ENCODE measurements around the gene MPP1.

The MPP1 gene

DNA sequence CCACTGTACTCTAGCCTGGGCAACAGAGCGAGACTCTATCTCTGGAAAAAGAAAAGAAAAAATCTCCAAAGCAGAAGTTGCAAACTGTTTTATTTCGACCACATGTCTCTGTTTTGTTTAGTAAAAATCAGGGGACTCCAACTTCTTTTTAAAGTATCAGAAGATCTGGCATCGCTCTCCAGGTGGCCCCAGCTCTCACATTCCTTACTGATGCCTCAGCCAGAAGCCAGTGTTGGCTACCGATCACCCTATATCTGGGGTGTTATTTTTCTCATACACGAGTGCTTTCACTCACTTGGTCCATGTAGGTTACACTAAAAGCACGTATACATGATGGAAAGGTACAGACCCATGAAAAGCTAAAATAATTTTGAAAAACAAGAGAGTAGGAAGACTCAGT, 8.3 kb downstream of the MPP1 start:
- H3K27ac ChIP-seq = no peak overlapping the region

DNA sequence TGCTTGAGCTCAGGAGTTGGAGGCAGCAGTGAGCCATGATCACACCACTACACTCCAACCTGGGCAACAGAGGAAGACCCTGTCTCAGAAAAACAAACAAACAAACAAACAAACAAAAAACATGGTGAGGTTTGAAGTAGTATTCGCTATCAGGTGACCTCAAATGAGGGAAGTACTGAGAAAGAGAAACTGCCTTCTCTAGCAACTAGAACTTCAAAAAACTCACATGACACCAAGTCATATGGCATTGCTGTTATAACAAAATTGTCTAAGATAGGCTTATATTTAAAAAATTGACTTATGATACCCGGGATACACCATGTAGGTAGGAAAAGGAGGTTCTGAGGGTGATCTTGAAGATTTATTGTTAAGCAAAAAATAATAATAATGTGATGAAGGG, 10.3 kb downstream of the MPP1 start:
- H3K27ac ChIP-seq = no peak overlapping the region
- TF ChIP-seq, protein P1, sequence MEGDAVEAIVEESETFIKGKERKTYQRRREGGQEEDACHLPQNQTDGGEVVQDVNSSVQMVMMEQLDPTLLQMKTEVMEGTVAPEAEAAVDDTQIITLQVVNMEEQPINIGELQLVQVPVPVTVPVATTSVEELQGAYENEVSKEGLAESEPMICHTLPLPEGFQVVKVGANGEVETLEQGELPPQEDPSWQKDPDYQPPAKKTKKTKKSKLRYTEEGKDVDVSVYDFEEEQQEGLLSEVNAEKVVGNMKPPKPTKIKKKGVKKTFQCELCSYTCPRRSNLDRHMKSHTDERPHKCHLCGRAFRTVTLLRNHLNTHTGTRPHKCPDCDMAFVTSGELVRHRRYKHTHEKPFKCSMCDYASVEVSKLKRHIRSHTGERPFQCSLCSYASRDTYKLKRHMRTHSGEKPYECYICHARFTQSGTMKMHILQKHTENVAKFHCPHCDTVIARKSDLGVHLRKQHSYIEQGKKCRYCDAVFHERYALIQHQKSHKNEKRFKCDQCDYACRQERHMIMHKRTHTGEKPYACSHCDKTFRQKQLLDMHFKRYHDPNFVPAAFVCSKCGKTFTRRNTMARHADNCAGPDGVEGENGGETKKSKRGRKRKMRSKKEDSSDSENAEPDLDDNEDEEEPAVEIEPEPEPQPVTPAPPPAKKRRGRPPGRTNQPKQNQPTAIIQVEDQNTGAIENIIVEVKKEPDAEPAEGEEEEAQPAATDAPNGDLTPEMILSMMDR (conservative IDR thresholded peaks at IDR 0.05) = no peak
- TF ChIP-seq ZFX (IDR thresholded peaks at IDR 0.05) = no peak

More for the DNA sequence above, 8.3 kb downstream of the MPP1 start:
- no peak for TF ChIP-seq ZFX (IDR thresholded peaks at IDR 0.05)
- TF ChIP-seq, protein P1 (conservative IDR thresholded peaks at IDR 0.05) = no peak

DNA sequence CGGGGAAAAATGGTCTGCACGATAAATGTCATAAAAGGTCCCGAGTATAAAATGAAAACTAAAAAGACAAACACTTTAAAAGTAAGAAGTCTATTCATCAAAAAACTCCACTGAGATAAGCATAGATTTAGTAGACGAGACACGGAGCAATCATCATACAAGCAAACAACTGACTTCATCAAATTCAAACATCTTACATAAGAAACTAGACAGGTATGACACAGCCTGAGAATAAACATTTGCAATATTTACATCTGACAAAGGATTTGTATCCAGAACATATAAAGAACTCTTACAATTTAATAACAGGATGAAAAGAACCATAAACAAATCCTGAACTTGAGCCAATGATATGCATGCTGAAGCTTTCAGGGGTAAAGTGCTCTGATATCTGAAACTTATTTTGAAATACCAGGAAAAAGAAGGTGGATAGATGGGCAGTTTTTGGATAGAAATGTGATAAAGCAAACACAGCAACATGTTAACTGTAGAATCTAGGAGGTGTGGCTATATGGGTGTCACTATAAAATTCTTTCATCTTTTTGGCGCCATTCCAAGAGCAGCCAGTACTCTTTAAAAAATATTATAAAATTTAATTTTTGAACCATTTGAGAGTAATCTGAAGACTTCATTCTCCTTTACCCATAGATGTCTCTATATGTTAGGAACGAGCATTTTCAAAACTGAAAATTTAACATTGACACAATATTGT, 12.0 kb downstream of the MPP1 start:
- H3K27ac ChIP-seq = no peak overlapping the region
- no peak for TF ChIP-seq ZFX (IDR thresholded peaks at IDR 0.05)
- TF ChIP-seq, protein P1 (conservative IDR thresholded peaks at IDR 0.05) = no peak

DNA sequence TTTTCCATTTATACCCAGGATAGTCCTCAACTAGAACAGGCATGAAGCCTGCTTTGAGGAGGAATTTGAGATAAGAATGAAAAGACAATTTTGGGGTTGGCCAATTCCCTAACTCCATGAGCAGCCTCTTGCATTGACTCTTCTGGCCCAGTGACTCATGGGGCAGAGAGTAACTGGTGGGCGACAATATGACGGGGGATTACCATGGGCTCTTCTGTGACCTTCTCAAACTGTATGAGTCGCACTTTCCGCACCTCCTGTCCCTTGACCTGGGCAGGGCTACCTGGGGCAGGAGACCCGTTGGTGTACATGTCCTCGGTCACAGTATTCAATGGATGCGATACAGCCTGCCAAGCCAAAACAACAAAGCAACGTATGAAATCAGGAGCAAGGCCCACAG, 13.3 kb downstream of the MPP1 start:
- TF ChIP-seq, protein P1 (conservative IDR thresholded peaks at IDR 0.05) = no peak
- TF ChIP-seq ZFX (IDR thresholded peaks at IDR 0.05) = no peak
- no peak overlapping the region for H3K27ac ChIP-seq

DNA sequence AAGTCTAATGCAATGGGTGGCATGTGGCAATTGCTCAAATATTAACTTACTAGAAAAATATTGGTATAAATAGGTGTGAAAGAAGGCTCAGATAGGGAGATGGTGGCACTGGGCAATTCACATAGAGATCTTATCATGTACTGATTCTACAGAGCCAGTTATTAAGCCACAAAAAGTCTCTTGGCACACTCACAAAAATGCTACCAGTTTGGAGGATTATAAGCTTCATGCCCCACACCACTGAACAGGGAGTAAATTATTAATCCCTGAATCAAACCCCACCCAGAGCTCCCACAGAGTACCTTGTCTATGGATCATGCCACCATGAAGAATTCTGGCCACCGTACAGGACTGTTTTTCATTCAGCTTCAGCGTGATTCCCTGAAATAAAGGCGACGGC, 13.8 kb downstream of the MPP1 start:
- no peak overlapping the region for H3K27ac ChIP-seq
- TF ChIP-seq ZFX (IDR thresholded peaks at IDR 0.05) = no peak
- TF ChIP-seq, protein P1 (conservative IDR thresholded peaks at IDR 0.05) = no peak

DNA sequence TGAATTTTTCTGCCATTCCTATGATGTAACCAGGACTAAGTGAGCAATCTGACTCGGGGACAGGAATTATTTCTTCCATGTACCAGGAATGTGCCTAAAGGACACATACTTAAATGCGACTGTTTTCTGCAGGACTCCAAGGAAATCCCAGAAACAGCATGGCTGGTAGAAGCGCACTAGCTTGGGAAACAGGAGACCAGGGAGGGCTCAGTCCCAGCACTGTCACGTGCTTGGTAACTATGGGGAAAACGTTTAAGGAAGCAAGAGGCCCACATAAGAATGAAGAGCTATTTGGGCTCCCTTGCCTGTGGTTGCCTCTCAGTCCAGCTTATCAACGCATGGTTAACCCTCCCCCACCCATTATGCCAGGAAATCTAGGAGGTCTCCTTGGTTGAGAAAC, 19.6 kb downstream of the MPP1 start:
- TF ChIP-seq, protein P1 (conservative IDR thresholded peaks at IDR 0.05) = no peak
- no peak for TF ChIP-seq ZFX (IDR thresholded peaks at IDR 0.05)
- H3K27ac ChIP-seq = no peak overlapping the region

DNA sequence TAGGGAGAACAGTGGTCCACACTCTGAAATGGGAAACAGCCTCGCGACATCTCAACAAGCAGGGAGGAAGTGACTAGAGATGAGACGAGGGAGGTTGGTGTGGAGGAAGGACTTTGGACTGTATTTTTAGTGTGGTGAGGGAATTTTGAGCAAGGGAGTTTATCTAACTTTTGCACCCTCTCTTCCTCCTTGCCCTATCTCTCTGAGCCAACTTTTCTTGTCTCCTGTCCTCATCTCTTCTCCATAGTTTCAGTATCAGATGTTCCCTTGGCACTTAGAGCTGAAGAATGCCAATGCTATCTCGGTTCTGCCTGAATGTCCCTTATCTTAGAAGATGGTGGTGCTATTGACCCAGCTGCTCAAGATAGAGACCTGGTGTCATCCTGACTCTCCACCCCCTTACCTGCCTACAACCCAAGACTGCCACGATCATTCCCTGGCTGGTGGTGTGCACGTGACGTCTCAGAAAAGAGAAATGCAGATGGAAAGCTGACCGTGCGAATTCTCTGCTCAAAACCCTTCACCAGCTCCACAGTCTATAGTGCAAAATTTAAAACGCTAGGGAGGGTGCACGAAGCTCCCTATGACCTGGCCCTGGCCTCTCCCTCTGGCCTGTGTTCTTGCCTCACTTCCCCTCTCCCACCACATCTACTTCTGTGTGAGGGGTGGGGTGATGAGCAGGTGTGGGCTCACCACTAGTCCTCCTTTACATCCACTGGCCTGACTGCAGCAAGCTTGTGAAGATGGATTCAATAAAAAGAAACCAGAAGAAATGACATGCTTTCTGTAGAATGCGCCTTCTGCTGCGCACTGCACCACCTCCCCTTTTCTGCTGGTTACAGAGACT, 20.9 kb downstream of the MPP1 start:
- TF ChIP-seq, protein P1 (conservative IDR thresholded peaks at IDR 0.05) = no peak
- no peak for TF ChIP-seq ZFX (IDR thresholded peaks at IDR 0.05)
- no peak overlapping the region for H3K27ac ChIP-seq

Data from C4-2B (cell line).